ENCODE measurements around the gene AKAP3.

AKAP3 gene

DNA sequence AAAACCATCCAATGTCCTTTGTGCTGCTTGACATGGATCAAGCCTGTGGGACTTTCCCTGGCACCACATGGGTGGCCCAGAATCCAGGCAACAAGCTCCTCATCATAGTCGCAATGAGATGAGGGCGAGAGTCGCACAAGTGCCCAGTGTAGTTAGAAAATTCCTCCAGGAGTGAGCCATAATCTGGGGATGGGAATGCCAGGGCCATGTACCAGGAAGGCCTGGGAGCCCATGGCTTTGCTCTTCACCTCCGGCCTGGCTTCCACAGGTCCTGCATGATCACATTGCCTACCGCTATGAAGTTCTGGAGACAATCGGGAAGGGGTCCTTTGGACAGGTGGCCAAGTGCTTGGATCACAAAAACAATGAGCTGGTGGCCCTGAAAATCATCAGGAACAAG is 53.0 kb downstream of the AKAP3 start:
- no CpG with 5 or more reads among the region's 6 CpGs for WGBS, 2 donors (ENCODE audit: extremely low coverage in 2 of 2, insufficient read length in 2 of 2, insufficient replicate concordance in 1 of 2)

DNA sequence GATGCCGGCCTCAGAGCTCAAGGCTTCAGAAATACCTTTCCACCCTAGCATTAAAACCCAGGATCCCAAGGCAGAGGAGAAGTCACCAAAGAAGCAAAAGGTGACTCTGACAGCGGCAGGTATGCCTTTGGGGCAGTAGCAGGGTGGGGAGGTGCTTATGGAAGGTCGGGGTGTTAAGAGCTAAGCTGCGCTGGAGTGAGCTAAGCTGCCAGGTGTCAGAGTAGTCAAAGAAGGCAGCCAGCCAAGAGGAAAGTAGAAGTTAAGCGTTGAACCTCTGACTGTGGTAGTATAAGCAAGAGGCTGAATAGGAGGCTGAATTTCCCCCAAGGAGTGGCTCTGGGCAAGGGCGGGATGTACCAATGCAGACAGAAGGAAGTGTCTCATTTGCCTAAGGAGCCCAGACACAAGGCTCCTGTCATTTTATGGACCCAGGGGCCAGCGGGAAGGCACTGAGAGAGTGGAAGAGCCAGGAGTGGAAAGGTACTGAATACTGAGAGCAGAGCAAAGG is 57.6 kb downstream of the AKAP3 start:
- H4K91ac ChIP-seq (ENCODE audit: low read depth, low read length, poor library complexity), result no peak overlapping the region
- H3K4me1 ChIP-seq (ENCODE audit: control insufficient read depth in 2 of 2, insufficient read depth in 1 of 2, low read depth in 1 of 2, low read length in 2 of 2), result peaks cover 2 to 6% of the 10 kb centered on the region in 2 donors
- WGBS, 2 donors (ENCODE audit: extremely low coverage in 2 of 2, insufficient read length in 2 of 2, insufficient replicate concordance in 1 of 2), result no CpG with 5 or more reads among the region's 7 CpGs

More for the DNA sequence above, 53.0 kb downstream of the AKAP3 start:
- Histone ChIP-seq H3K14ac (ENCODE audit: low read length) (no peak overlapping the region), H2BK5ac (ENCODE audit: low read length) (no peak overlapping the region), H3K4me2 (ENCODE audit: insufficient read depth, low read length, poor library complexity, severe bottlenecking) (no peak overlapping the region), H3K23ac (ENCODE audit: low read depth, low read length, poor library complexity) (no peak overlapping the region), H3K4me3 (ENCODE audit: low read length in 2 of 2) (no peak overlapping the region), H3K4ac (ENCODE audit: low read length) (no peak overlapping the region), H3K36me3 (replicated peaks in 1 of 2; ENCODE audit: control insufficient read depth in 2 of 2, insufficient read depth in 2 of 2, low read length in 2 of 2) (no peaks in the 10 kb centered on the region), H4K8ac (ENCODE audit: low read depth, low read length) (no peak overlapping the region), H2BK120ac (ENCODE audit: low read depth, low read length) (no peak overlapping the region), H3K9me3 (replicated peaks in 1 of 2; ENCODE audit: control insufficient read depth in 2 of 2, insufficient read depth in 1 of 2, low read depth in 1 of 2, low read length in 2 of 2) (no peaks in the 10 kb centered on the region), H2BK12ac (ENCODE audit: low read length) (no peak overlapping the region), H3K4me1 (ENCODE audit: control insufficient read depth in 2 of 2, insufficient read depth in 1 of 2, low read depth in 1 of 2, low read length in 2 of 2) (peaks cover 0 to 3% of the 10 kb centered on the region in 2 donors), H3K27me3 (ENCODE audit: control insufficient read depth in 3 of 3, insufficient read depth in 3 of 3, low read depth in 1 of 3, low read length in 3 of 3) (no peaks in the 10 kb centered on the region), H2AK5ac (ENCODE audit: low read depth, low read length) (no peak overlapping the region), H4K91ac (ENCODE audit: low read depth, low read length, poor library complexity) (no peak overlapping the region), H2AFZ (ENCODE audit: low read length) (no peak overlapping the region), H3K18ac (ENCODE audit: low read length) (no peak overlapping the region), H3K27ac (replicated peaks; ENCODE audit: low read length) (no peak overlapping the region), H3K9ac (ENCODE audit: low read depth, low read length, poor library complexity) (no peak overlapping the region), H3K79me1 (ENCODE audit: low read depth, low read length) (no peaks in the 10 kb centered on the region), H2BK15ac (ENCODE audit: low read length) (no peak overlapping the region)
- DNase-seq (ENCODE audit: low spot score), result no peak

GRCh38 chr12:4589941-4590340 is 58.9 kb downstream of the AKAP3 start:
- Histone ChIP-seq H2BK15ac (ENCODE audit: low read length) (no peak overlapping the region), H2BK120ac (ENCODE audit: low read depth, low read length) (no peak overlapping the region), H3K18ac (ENCODE audit: low read length) (no peak overlapping the region), H2AK5ac (ENCODE audit: low read depth, low read length) (no peak overlapping the region), H2BK5ac (ENCODE audit: low read length) (no peak overlapping the region), H3K79me1 (ENCODE audit: low read depth, low read length) (no peaks in the 10 kb centered on the region), H3K14ac (ENCODE audit: low read length) (no peak overlapping the region), H2BK12ac (ENCODE audit: low read length) (no peak overlapping the region), H4K8ac (ENCODE audit: low read depth, low read length) (no peak overlapping the region), H3K27ac (replicated peaks; ENCODE audit: low read length) (no peak overlapping the region), H3K36me3 (replicated peaks in 1 of 2; ENCODE audit: control insufficient read depth in 2 of 2, insufficient read depth in 2 of 2, low read length in 2 of 2) (no peaks in the 10 kb centered on the region), H3K23ac (ENCODE audit: low read depth, low read length, poor library complexity) (no peak overlapping the region), H3K27me3 (ENCODE audit: control insufficient read depth in 3 of 3, insufficient read depth in 3 of 3, low read depth in 1 of 3, low read length in 3 of 3) (no peaks in the 10 kb centered on the region), H3K4me2 (ENCODE audit: insufficient read depth, low read length, poor library complexity, severe bottlenecking) (no peak overlapping the region), H3K4me1 (ENCODE audit: control insufficient read depth in 2 of 2, insufficient read depth in 1 of 2, low read depth in 1 of 2, low read length in 2 of 2) (peaks cover 2 to 7% of the 10 kb centered on the region in 2 donors), H3K9ac (ENCODE audit: low read depth, low read length, poor library complexity) (no peak overlapping the region), H2AFZ (ENCODE audit: low read length) (no peak overlapping the region), H3K4me3 (ENCODE audit: low read length in 2 of 2) (no peak overlapping the region), H3K4ac (ENCODE audit: low read length) (no peak overlapping the region), H3K9me3 (replicated peaks in 1 of 2; ENCODE audit: control insufficient read depth in 2 of 2, insufficient read depth in 1 of 2, low read depth in 1 of 2, low read length in 2 of 2) (no peaks in the 10 kb centered on the region), H4K91ac (ENCODE audit: low read depth, low read length, poor library complexity) (no peak overlapping the region)
- no CpG with 5 or more reads among the region's 2 CpGs for WGBS, 2 donors (ENCODE audit: extremely low coverage in 2 of 2, insufficient read length in 2 of 2, insufficient replicate concordance in 1 of 2)
- no peak for DNase-seq (ENCODE audit: low spot score)

More for the DNA sequence above, 57.6 kb downstream of the AKAP3 start:
- Histone ChIP-seq H2BK12ac (ENCODE audit: low read length) (no peak overlapping the region), H3K18ac (ENCODE audit: low read length) (no peak overlapping the region), H2BK5ac (ENCODE audit: low read length) (no peak overlapping the region), H3K4me3 (ENCODE audit: low read length in 2 of 2) (no peak overlapping the region), H3K36me3 (replicated peaks in 1 of 2; ENCODE audit: control insufficient read depth in 2 of 2, insufficient read depth in 2 of 2, low read length in 2 of 2) (no peaks in the 10 kb centered on the region), H3K27ac (replicated peaks; ENCODE audit: low read length) (no peak overlapping the region), H2AFZ (ENCODE audit: low read length) (no peak overlapping the region), H4K8ac (ENCODE audit: low read depth, low read length) (no peak overlapping the region), H3K4ac (ENCODE audit: low read length) (no peak overlapping the region), H3K79me1 (ENCODE audit: low read depth, low read length) (no peaks in the 10 kb centered on the region), H3K23ac (ENCODE audit: low read depth, low read length, poor library complexity) (no peak overlapping the region), H3K4me2 (ENCODE audit: insufficient read depth, low read length, poor library complexity, severe bottlenecking) (no peak overlapping the region), H2BK120ac (ENCODE audit: low read depth, low read length) (no peak overlapping the region), H3K27me3 (ENCODE audit: control insufficient read depth in 3 of 3, insufficient read depth in 3 of 3, low read depth in 1 of 3, low read length in 3 of 3) (no peaks in the 10 kb centered on the region), H3K14ac (ENCODE audit: low read length) (no peak overlapping the region), H3K9me3 (replicated peaks in 1 of 2; ENCODE audit: control insufficient read depth in 2 of 2, insufficient read depth in 1 of 2, low read depth in 1 of 2, low read length in 2 of 2) (no peaks in the 10 kb centered on the region), H2AK5ac (ENCODE audit: low read depth, low read length) (no peak overlapping the region), H2BK15ac (ENCODE audit: low read length) (no peak overlapping the region), H3K9ac (ENCODE audit: low read depth, low read length, poor library complexity) (no peak overlapping the region)
- DNase-seq (ENCODE audit: low spot score), result no peak

- Histone ChIP-seq H2BK5ac (ENCODE audit: low read length) (no peak overlapping the region), H3K4me1 (ENCODE audit: control insufficient read depth in 2 of 2, insufficient read depth in 1 of 2, low read depth in 1 of 2, low read length in 2 of 2) (peaks cover 2 to 7% of the 10 kb centered on the region in 2 donors), H3K4ac (ENCODE audit: low read length) (no peak overlapping the region), H3K36me3 (replicated peaks in 1 of 2; ENCODE audit: control insufficient read depth in 2 of 2, insufficient read depth in 2 of 2, low read length in 2 of 2) (no peaks in the 10 kb centered on the region), H2AK5ac (ENCODE audit: low read depth, low read length) (no peak overlapping the region), H3K9me3 (replicated peaks in 1 of 2; ENCODE audit: control insufficient read depth in 2 of 2, insufficient read depth in 1 of 2, low read depth in 1 of 2, low read length in 2 of 2) (no peaks in the 10 kb centered on the region), H3K4me3 (ENCODE audit: low read length in 2 of 2) (no peak overlapping the region), H3K14ac (ENCODE audit: low read length) (no peak overlapping the region), H3K23ac (ENCODE audit: low read depth, low read length, poor library complexity) (no peak overlapping the region), H3K9ac (ENCODE audit: low read depth, low read length, poor library complexity) (no peak overlapping the region), H2BK120ac (ENCODE audit: low read depth, low read length) (no peak overlapping the region), H4K8ac (ENCODE audit: low read depth, low read length) (no peak overlapping the region), H2BK12ac (ENCODE audit: low read length) (no peak overlapping the region), H2BK15ac (ENCODE audit: low read length) (no peak overlapping the region), H2AFZ (ENCODE audit: low read length) (no peak overlapping the region), H3K79me1 (ENCODE audit: low read depth, low read length) (no peaks in the 10 kb centered on the region), H3K27me3 (ENCODE audit: control insufficient read depth in 3 of 3, insufficient read depth in 3 of 3, low read depth in 1 of 3, low read length in 3 of 3) (no peaks in the 10 kb centered on the region), H4K91ac (ENCODE audit: low read depth, low read length, poor library complexity) (no peak overlapping the region), H3K18ac (ENCODE audit: low read length) (no peak overlapping the region), H3K4me2 (ENCODE audit: insufficient read depth, low read length, poor library complexity, severe bottlenecking) (no peak overlapping the region), H3K27ac (replicated peaks; ENCODE audit: low read length) (no peak overlapping the region)
- 100% methylated on average over 2 of the region's 3 CpGs; no CpG with 5 or more reads in 1 of the 2 donors for WGBS, 2 donors (ENCODE audit: extremely low coverage in 2 of 2, insufficient read length in 2 of 2, insufficient replicate concordance in 1 of 2)
- DNase-seq (ENCODE audit: low spot score), result no peak
Observed at GRCh38 chr12:4588916-4589315, 59.9 kb downstream of the AKAP3 start.
